Femur (tissue), 1 donor: ENCODE results near the gene MOV10L1.
"Not testable (repeated sequence)": the region's sequence is repeated elsewhere in the genome, so short reads cannot be mapped to it uniquely, and the experiment has no call there.

ENCODE experiments used
- DNase-seq: peaks from one replicate; pipeline ENCODE4 v3.0.0-alpha.2; 2017

The MOV10L1 gene

GRCh38 chr22:50105208-50106100 lies 15.6 kb downstream of the MOV10L1 start:
- DNase-seq, result no peak

GRCh38 chr22:50107529-50107928 lies 17.7 kb downstream of the MOV10L1 start:
- DNase-seq, result no peak

GRCh38 chr22:50111056-50111455 lies 21.2 kb downstream of the MOV10L1 start:
- DNase-seq, result no peak

GRCh38 chr22:50112151-50113118 lies 22.6 kb downstream of the MOV10L1 start:
- DNase-seq, result peak; percentile 57

- no peak for DNase-seq
These were observed 24.6 kb downstream of the MOV10L1 start for GRCh38 chr22:50114221-50115021.

GRCh38 chr22:50115693-50116092 lies 25.9 kb downstream of the MOV10L1 start:
- DNase-seq, result peak; percentile 46

- DNase-seq, result no peak
These were observed 27.5 kb downstream of the MOV10L1 start for GRCh38 chr22:50117168-50117762.

GRCh38 chr22:50118129-50118528 lies 28.3 kb downstream of the MOV10L1 start:
- DNase-seq, result no peak

GRCh38 chr22:50118557-50119168 lies 28.9 kb downstream of the MOV10L1 start:
- no peak for DNase-seq

GRCh38 chr22:50119169-50119767 lies 29.5 kb downstream of the MOV10L1 start:
- no peak for DNase-seq

- no peak for DNase-seq
These were observed 30.0 kb downstream of the MOV10L1 start for GRCh38 chr22:50119768-50120251.

- no peak for DNase-seq
These were observed 31.5 kb downstream of the MOV10L1 start for GRCh38 chr22:50121202-50121740.

GRCh38 chr22:50123119-50123518 lies 33.3 kb downstream of the MOV10L1 start:
- no peak for DNase-seq

GRCh38 chr22:50125029-50125428 lies 35.2 kb downstream of the MOV10L1 start:
- no peak for DNase-seq

GRCh38 chr22:50129121-50129736 lies 39.4 kb downstream of the MOV10L1 start:
- no peak for DNase-seq

- DNase-seq, result no peak
These were observed 42.1 kb downstream of the MOV10L1 start for GRCh38 chr22:50131894-50132293.

GRCh38 chr22:50134481-50134880 lies 44.7 kb downstream of the MOV10L1 start:
- DNase-seq, result no peak

- no peak for DNase-seq
These were observed 46.8 kb downstream of the MOV10L1 start for GRCh38 chr22:50136581-50137015.

- DNase-seq, result not testable (repeated sequence)
These were observed 47.5 kb downstream of the MOV10L1 start for GRCh38 chr22:50137277-50137676.

GRCh38 chr22:50138041-50138440 lies 48.2 kb downstream of the MOV10L1 start:
- DNase-seq, result no peak
